ENCODE data around the gene NPAS3.

Gene NPAS3

GRCh38 chr14:33052943-33053342 lies 114.3 kb downstream of the NPAS3 start:
- Histone ChIP-seq H3K4me1 (ENCODE audit: low read depth, poor library complexity, severe bottlenecking) (no peaks in the 10 kb centered on the region), H3K4me3 (IDR thresholded peaks at IDR 0.05; ENCODE audit: insufficient read depth, low read depth, low read length) (no peak overlapping the region), H2AFZ (ENCODE audit: low read depth) (no peak overlapping the region), H4K20me1 (ENCODE audit: insufficient read depth) (no peaks in the 10 kb centered on the region), H3K27me3 (ENCODE audit: insufficient read depth, low read depth) (no peaks in the 10 kb centered on the region), H3K9ac (no peak overlapping the region), H3K79me2 (ENCODE audit: insufficient read depth, low read depth) (no peaks in the 10 kb centered on the region), H3K4me2 (no peak overlapping the region), H3K27ac (no peak overlapping the region), H3K36me3 (ENCODE audit: insufficient read depth) (no peaks in the 10 kb centered on the region)
- TF ChIP-seq, protein P1, sequence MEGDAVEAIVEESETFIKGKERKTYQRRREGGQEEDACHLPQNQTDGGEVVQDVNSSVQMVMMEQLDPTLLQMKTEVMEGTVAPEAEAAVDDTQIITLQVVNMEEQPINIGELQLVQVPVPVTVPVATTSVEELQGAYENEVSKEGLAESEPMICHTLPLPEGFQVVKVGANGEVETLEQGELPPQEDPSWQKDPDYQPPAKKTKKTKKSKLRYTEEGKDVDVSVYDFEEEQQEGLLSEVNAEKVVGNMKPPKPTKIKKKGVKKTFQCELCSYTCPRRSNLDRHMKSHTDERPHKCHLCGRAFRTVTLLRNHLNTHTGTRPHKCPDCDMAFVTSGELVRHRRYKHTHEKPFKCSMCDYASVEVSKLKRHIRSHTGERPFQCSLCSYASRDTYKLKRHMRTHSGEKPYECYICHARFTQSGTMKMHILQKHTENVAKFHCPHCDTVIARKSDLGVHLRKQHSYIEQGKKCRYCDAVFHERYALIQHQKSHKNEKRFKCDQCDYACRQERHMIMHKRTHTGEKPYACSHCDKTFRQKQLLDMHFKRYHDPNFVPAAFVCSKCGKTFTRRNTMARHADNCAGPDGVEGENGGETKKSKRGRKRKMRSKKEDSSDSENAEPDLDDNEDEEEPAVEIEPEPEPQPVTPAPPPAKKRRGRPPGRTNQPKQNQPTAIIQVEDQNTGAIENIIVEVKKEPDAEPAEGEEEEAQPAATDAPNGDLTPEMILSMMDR (conservative IDR thresholded peaks at IDR 0.05; ENCODE audit: low read depth, low read length), result no peak

DNA sequence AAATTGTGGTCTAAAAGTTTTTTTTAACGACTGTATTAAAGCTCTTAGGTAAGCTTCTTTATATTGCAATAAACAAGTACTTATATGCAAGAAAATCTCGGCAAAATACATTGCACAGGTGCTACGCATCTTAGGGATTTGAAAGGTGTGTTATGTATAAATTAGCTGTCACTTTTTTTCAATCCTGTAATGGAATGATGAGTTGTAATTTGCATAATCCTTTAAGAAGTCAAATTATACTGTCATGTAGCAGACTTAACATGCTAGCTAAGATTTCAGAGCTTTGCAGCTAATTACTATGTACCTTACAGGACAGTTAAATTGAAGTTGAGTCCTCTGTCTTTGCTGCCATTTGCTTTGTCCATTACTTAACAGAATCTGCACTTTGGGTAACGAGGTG lies 117.5 kb downstream of the NPAS3 start:
- Histone ChIP-seq H3K36me3 (ENCODE audit: insufficient read depth) (no peaks in the 10 kb centered on the region), H4K20me1 (ENCODE audit: insufficient read depth) (no peaks in the 10 kb centered on the region), H3K27me3 (ENCODE audit: insufficient read depth, low read depth) (no peaks in the 10 kb centered on the region), H3K4me1 (ENCODE audit: low read depth, poor library complexity, severe bottlenecking) (peaks cover 10% of the 10 kb centered on the region), H3K27ac (no peak overlapping the region), H3K4me3 (IDR thresholded peaks at IDR 0.05; ENCODE audit: insufficient read depth, low read depth, low read length) (no peak overlapping the region), H3K4me2 (no peak overlapping the region), H3K9ac (no peak overlapping the region), H2AFZ (ENCODE audit: low read depth) (no peak overlapping the region), H3K79me2 (ENCODE audit: insufficient read depth, low read depth) (no peaks in the 10 kb centered on the region)
- TF ChIP-seq, protein P1 (conservative IDR thresholded peaks at IDR 0.05; ENCODE audit: low read depth, low read length), result no peak

DNA sequence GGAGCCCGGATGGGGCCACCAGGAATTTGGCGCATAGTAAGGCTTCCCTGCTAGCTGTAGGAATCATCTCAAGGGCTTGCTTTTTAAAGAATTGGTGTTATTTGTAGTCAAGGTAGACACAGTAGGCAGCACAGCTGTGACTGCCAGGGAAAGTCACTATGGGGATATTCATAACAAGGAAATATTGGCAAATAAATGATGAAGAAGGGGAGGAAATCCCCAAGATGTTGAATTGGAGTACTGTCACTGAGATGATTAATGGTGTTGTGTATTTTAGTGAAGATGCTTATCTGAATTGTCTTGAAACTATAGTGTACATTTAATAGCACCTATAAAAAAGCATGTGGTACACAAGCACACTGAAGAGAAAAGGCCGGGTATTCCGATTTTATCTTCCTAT lies 118.9 kb downstream of the NPAS3 start:
- H2AFZ ChIP-seq (ENCODE audit: low read depth), result no peak overlapping the region
- no peak overlapping the region for H3K4me2 ChIP-seq
- H4K20me1 ChIP-seq (ENCODE audit: insufficient read depth), result no peaks in the 10 kb centered on the region
- no peak overlapping the region for H3K4me3 ChIP-seq (IDR thresholded peaks at IDR 0.05; ENCODE audit: insufficient read depth, low read depth, low read length)
- TF ChIP-seq, protein P1 (conservative IDR thresholded peaks at IDR 0.05; ENCODE audit: low read depth, low read length), result no peak
- H3K27ac ChIP-seq, result no peak overlapping the region
- H3K79me2 ChIP-seq (ENCODE audit: insufficient read depth, low read depth), result no peaks in the 10 kb centered on the region
- no peaks in the 10 kb centered on the region for H3K36me3 ChIP-seq (ENCODE audit: insufficient read depth)
- peaks cover 21% of the 10 kb centered on the region for H3K4me1 ChIP-seq (ENCODE audit: low read depth, poor library complexity, severe bottlenecking)
- no peak overlapping the region for H3K9ac ChIP-seq
- no peaks in the 10 kb centered on the region for H3K27me3 ChIP-seq (ENCODE audit: insufficient read depth, low read depth)

DNA sequence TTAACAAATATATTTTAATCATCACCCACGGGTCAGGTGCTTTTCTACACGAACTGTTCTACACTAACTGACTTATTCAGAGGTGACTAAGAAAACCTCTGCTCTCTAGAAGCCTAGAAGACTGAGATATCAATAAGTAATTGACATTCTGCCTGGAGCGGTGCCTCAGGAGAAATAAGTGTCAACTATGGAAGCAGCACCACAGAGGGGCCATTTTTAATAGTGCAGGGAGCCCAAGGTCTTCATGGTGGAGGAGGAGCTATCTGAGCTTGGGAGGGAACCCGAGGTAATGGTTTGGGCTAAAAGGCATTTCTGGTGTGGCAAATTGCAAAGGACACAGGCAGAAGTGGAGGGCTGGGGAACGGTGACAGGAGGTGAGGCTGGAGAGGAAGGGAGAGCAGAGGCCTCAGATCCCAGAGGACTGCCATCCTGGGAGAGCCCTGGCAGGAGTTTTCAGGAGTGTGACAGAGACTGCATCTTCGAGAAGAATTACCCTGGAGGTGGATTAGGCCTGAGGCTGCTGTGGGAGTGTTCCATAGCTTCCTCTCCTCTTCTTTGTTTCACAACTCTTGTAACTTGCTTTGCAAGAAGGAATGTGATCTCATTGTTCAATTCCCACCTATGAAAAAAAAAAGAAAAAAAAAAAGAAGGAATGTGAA lies 123.1 kb downstream of the NPAS3 start:
- H3K27ac ChIP-seq, result peak overlapping the region; percentile 87
- H3K4me2 ChIP-seq, result peak overlapping the region; percentile 61

More for the DNA sequence above, 123.1 kb downstream of the NPAS3 start:
- Histone ChIP-seq H4K20me1 (ENCODE audit: insufficient read depth) (no peaks in the 10 kb centered on the region), H3K36me3 (ENCODE audit: insufficient read depth) (no peaks in the 10 kb centered on the region), H3K9ac (peak overlapping the region; percentile 38; the same call in 1 of the 2 replicates), H3K4me1 (ENCODE audit: low read depth, poor library complexity, severe bottlenecking) (peaks cover 43% of the 10 kb centered on the region), H3K79me2 (ENCODE audit: insufficient read depth, low read depth) (no peaks in the 10 kb centered on the region), H3K27me3 (ENCODE audit: insufficient read depth, low read depth) (no peaks in the 10 kb centered on the region), H2AFZ (ENCODE audit: low read depth) (no peak overlapping the region), H3K4me3 (IDR thresholded peaks at IDR 0.05; ENCODE audit: insufficient read depth, low read depth, low read length) (no peak overlapping the region)
- TF ChIP-seq, protein P1 (conservative IDR thresholded peaks at IDR 0.05; ENCODE audit: low read depth, low read length), result no peak
